ENCODE data around the gene PEX26. TPM values are rescaled to one million over a fixed set of nuclear protein-coding genes. Genes with fewer than 3 reads are reported as not detected.

The PEX26 gene
- total RNA-seq, 6 experiments from 2014 or later, result 38.9 to 49.8 (median 43.5) TPM

- H3K9me3 Mint-ChIP-seq, result no peaks in the 10 kb centered on the region
- no peak overlapping the region for H3K27ac Mint-ChIP-seq
- no peak for DNase-seq
- H3K4me3 Mint-ChIP-seq, result no peak overlapping the region
- no peaks in the 10 kb centered on the region for H3K36me3 Mint-ChIP-seq (ENCODE audit: low read depth)
- H3K27me3 Mint-ChIP-seq (ENCODE audit: insufficient read depth), result no peaks in the 10 kb centered on the region; the same call in 1 of the 2 replicates
- TF ChIP-seq CTCF (IDR thresholded peaks at IDR 0.05), result no peak
- peaks cover 65% of the 10 kb centered on the region for H3K4me1 Mint-ChIP-seq (ENCODE audit: low read depth)
These were observed 18.7 kb upstream of the PEX26 start for GRCh38 chr22:18059094-18059417.

DNA sequence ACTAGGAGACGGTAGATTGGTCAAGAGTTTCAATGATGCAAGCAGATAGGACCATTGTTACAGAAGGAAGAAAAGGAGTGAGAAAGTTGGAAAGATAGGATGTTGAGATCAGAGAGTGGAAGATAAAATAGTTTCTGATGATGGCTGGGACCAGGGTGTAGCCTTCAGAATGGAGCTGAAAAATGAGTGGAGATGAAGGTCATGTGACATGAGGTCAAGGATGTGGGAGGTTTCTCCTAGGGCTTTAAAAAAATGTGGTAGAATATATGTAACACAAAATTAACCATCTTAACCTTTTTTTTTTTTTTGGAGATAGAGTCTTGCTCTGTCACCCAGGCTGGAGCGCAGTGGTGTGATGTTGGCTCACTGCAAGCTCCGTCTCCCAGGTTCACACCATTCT, 18.3 kb upstream of the PEX26 start:
- Mint-ChIP-seq H3K36me3 (ENCODE audit: low read depth) (no peaks in the 10 kb centered on the region), H3K27me3 (ENCODE audit: insufficient read depth) (no peaks in the 10 kb centered on the region), H3K4me1 (ENCODE audit: low read depth) (peaks cover 65% of the 10 kb centered on the region), H3K27ac (no peak overlapping the region), H3K9me3 (no peaks in the 10 kb centered on the region), H3K4me3 (no peak overlapping the region)
- DNase-seq, result no peak
- TF ChIP-seq CTCF (IDR thresholded peaks at IDR 0.05), result no peak

GRCh38 chr22:18059991-18060390, 17.8 kb upstream of the PEX26 start:
- Mint-ChIP-seq H3K9me3 (no peaks in the 10 kb centered on the region), H3K4me3 (no peak overlapping the region), H3K27ac (no peak overlapping the region), H3K4me1 (ENCODE audit: low read depth) (peaks cover 70% of the 10 kb centered on the region), H3K27me3 (ENCODE audit: insufficient read depth) (peaks cover 1% of the 10 kb centered on the region), H3K36me3 (ENCODE audit: low read depth) (no peaks in the 10 kb centered on the region)
- no peak for DNase-seq
- no peak for TF ChIP-seq CTCF (IDR thresholded peaks at IDR 0.05)

DNA sequence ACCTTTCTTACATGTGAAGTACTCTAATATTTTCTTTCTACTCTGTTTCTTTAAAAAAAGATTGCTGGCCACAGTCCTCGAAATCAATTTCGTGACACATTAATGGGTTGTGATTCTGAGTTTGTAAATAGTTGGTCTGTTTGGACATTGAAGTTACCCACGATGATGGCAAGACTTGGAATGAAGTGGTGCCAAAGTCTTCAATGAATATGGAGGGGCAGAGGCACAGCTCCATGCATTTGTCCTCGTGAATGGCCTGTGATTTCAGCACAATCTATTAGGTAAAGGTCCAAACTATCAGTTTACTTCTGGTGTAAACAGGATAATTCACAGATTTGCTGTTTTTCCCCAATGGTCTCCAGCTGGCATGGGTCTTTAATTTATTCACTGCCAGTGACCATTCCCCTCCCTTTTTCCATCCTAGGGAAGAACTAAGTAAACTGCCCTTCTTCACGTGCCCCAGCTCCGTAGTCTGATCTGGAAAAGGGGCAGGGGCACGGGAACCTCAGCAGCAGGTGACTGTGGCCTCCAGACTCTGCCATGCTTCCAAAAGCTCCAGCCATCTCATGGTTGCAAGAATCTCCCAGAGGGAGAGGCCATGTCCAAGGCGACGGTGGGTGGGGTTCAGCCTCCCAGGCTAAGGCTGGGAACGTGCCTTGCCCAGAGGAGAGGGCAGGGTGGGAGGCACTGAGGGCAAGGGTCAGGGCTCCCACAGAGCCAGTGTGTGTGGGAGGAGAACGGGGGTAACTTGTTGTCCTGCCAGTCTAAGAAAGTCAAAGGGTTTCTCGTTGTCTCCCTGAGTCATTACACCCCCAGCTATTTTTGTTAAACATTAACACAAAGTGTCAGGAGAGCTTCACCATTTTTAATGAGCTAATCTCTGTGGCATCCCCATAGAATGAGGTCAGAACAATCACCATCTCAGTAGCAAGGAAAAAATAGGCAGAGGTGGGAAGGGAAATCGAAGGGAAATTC, 16.9 kb upstream of the PEX26 start:
- Mint-ChIP-seq H3K4me1 (ENCODE audit: low read depth) (peaks cover 63% of the 10 kb centered on the region), H3K9me3 (no peaks in the 10 kb centered on the region), H3K27ac (peak overlapping the region; percentile 47; the same call in 1 of the 2 replicates), H3K27me3 (ENCODE audit: insufficient read depth) (peaks cover 5% of the 10 kb centered on the region), H3K36me3 (ENCODE audit: low read depth) (no peaks in the 10 kb centered on the region), H3K4me3 (no peak overlapping the region)
- TF ChIP-seq CTCF (IDR thresholded peaks at IDR 0.05), result no peak
- DNase-seq, result peak; percentile 56

GRCh38 chr22:18062421-18062820, 15.4 kb upstream of the PEX26 start:
- no peak for DNase-seq
- H3K27ac Mint-ChIP-seq, result no peak overlapping the region
- H3K4me1 Mint-ChIP-seq (ENCODE audit: low read depth), result peaks cover 56% of the 10 kb centered on the region
- no peaks in the 10 kb centered on the region for H3K9me3 Mint-ChIP-seq
- H3K27me3 Mint-ChIP-seq (ENCODE audit: insufficient read depth), result peaks cover 10% of the 10 kb centered on the region
- TF ChIP-seq CTCF (IDR thresholded peaks at IDR 0.05), result no peak
- no peaks in the 10 kb centered on the region for H3K36me3 Mint-ChIP-seq (ENCODE audit: low read depth)
- no peak overlapping the region for H3K4me3 Mint-ChIP-seq

All from HFFc6 (cell line).